Karpas-422 (cell line): ENCODE measurements around the gene TEX261. TPM values are rescaled to one million over a fixed set of nuclear protein-coding genes. Genes with fewer than 3 reads are reported as not detected.

ENCODE experiments used
- DNase-seq: peaks from one replicate; pipeline ENCODE4 v3.0.0-alpha.2; 2015
- H2AFZ ChIP-seq: fragments of 200-600 bp; sonication (generic); 2 replicates; pipeline ENCODE4 v1.6.1; 2014; ENCODE audit warnings: antibody characterized with exemption, low read length, mixed read lengths
- H3K27ac ChIP-seq: fragments of 200-600 bp; sonication (generic); 2 replicates; pipeline ENCODE4 v1.5.1; 2014; ENCODE audit warnings: mild to moderate bottlenecking, low read length, moderate library complexity
- H3K27me3 ChIP-seq: fragments of 200-600 bp; sonication (generic); 2 replicates; pipeline ENCODE4 v1.6.1; 2014; ENCODE audit warnings: low read length, mixed read lengths
- H3K36me3 ChIP-seq: fragments of 200-600 bp; sonication (generic); 2 replicates; pipeline ENCODE4 v1.6.1; 2014; ENCODE audit warnings: low read length, mixed read lengths; ENCODE audit not compliant: insufficient read depth
- H3K4me1 ChIP-seq: fragments of 200-600 bp; sonication (generic); 2 replicates; pipeline ENCODE4 v1.6.1; 2014; ENCODE audit warnings: mild to moderate bottlenecking, low read length, mixed read lengths
- H3K4me2 ChIP-seq: fragments of 200-600 bp; sonication (generic); 2 replicates; pipeline ENCODE4 v1.6.1; 2014; ENCODE audit warnings: low read length, low read depth, mild to moderate bottlenecking; ENCODE audit not compliant: poor library complexity, severe bottlenecking
- H3K4me3 ChIP-seq: fragments of 200-600 bp; sonication (generic); 2 replicates; pipeline ENCODE4 v1.5.1; 2014; ENCODE audit warnings: mild to moderate bottlenecking, antibody characterized with exemption, low read length, mixed read lengths
- H3K79me2 ChIP-seq: fragments of 200-600 bp; sonication (generic); 2 replicates; pipeline ENCODE4 v1.6.1; 2014; ENCODE audit warnings: mild to moderate bottlenecking, low read length, mixed read lengths
- H3K9ac ChIP-seq: fragments of 200-600 bp; sonication (generic); 2 replicates; pipeline ENCODE4 v1.6.0; 2014; ENCODE audit warnings: low read length
- H3K9me2 ChIP-seq: fragments of 200-600 bp; sonication (generic), shearing (Covaris generic); replicated peaks from 2 replicates; pipeline ENCODE4 v1.6.0; 2014; ENCODE audit warnings: mild to moderate bottlenecking, low read length, moderate library complexity; ENCODE audit not compliant: insufficient read depth
- H3K9me3 ChIP-seq: fragments of 300-700, 200-600 bp; sonication (generic); 2 replicates; pipeline ENCODE4 v1.6.1; 2014; ENCODE audit warnings: low read length, mixed read lengths
- H4K20me1 ChIP-seq: fragments of 200-600 bp; sonication (generic); 2 replicates; pipeline ENCODE4 v1.6.1; 2014; ENCODE audit warnings: mild to moderate bottlenecking, antibody characterized with exemption, low read length, low read depth; ENCODE audit not compliant: insufficient read depth
- total RNA-seq: library from RNA; depleted of rRNA; stranded (reverse); fragments of >200 nt; shearing (Covaris generic); gene quantifications from 2 replicates; pipeline ENCODE4 v1.2.3, GENCODE V29; 2014; ENCODE audit warnings: low replicate concordance

TEX261 gene
- total RNA-seq, 1 experiment from 2014 or later: 69.2 TPM

- H3K9ac ChIP-seq: no peak overlapping the region
- no peaks in the 10 kb centered on the region for H3K27me3 ChIP-seq
- no peaks in the 10 kb centered on the region for H3K9me2 ChIP-seq
- no peak for DNase-seq
- no peaks in the 10 kb centered on the region for H4K20me1 ChIP-seq
- no peaks in the 10 kb centered on the region for H3K9me3 ChIP-seq
- H2AFZ ChIP-seq: no peak overlapping the region
- no peak overlapping the region for H3K4me2 ChIP-seq
- H3K79me2 ChIP-seq: peaks cover 25% of the 10 kb centered on the region
- no peak overlapping the region for H3K4me3 ChIP-seq
- peaks cover 6% of the 10 kb centered on the region; the same call in 1 of the 2 replicates for H3K4me1 ChIP-seq
- no peak overlapping the region for H3K27ac ChIP-seq
- peaks cover 38% of the 10 kb centered on the region for H3K36me3 ChIP-seq
Observed at GRCh38 chr2:70987386-70987785, 7.3 kb downstream of the TEX261 start.

GRCh38 chr2:70986499-70987189 is 8.0 kb downstream of the TEX261 start:
- H3K9ac ChIP-seq: no peak overlapping the region
- H3K9me3 ChIP-seq: no peaks in the 10 kb centered on the region
- no peak overlapping the region for H3K27ac ChIP-seq
- H3K9me2 ChIP-seq: no peaks in the 10 kb centered on the region
- H3K27me3 ChIP-seq: no peaks in the 10 kb centered on the region
- H3K79me2 ChIP-seq: peaks cover 17% of the 10 kb centered on the region
- no peak overlapping the region for H3K4me3 ChIP-seq
- H3K4me2 ChIP-seq: no peak overlapping the region
- H2AFZ ChIP-seq: no peak overlapping the region
- peaks cover 35% of the 10 kb centered on the region for H3K36me3 ChIP-seq
- no peak for DNase-seq
- H3K4me1 ChIP-seq: peaks cover 6% of the 10 kb centered on the region; the same call in 1 of the 2 replicates
- no peaks in the 10 kb centered on the region for H4K20me1 ChIP-seq

- H3K4me3 ChIP-seq: no peak overlapping the region
- H3K4me1 ChIP-seq: peaks cover 6% of the 10 kb centered on the region; the same call in 1 of the 2 replicates
- no peak overlapping the region for H3K4me2 ChIP-seq
- H3K9me2 ChIP-seq: no peaks in the 10 kb centered on the region
- H3K27me3 ChIP-seq: no peaks in the 10 kb centered on the region
- H3K9ac ChIP-seq: no peak overlapping the region
- peaks cover 30% of the 10 kb centered on the region for H3K36me3 ChIP-seq
- peaks cover 11% of the 10 kb centered on the region for H3K79me2 ChIP-seq
- H4K20me1 ChIP-seq: no peaks in the 10 kb centered on the region
- DNase-seq: no peak
- no peak overlapping the region for H3K27ac ChIP-seq
- H2AFZ ChIP-seq: no peak overlapping the region
- H3K9me3 ChIP-seq: no peaks in the 10 kb centered on the region
Observed at GRCh38 chr2:70985956-70986355, 8.7 kb downstream of the TEX261 start.

- H3K9ac ChIP-seq: no peak overlapping the region
- no peaks in the 10 kb centered on the region for H3K27me3 ChIP-seq
- H3K9me3 ChIP-seq: no peaks in the 10 kb centered on the region
- H3K4me1 ChIP-seq: peaks cover 6% of the 10 kb centered on the region; the same call in 1 of the 2 replicates
- H3K79me2 ChIP-seq: peaks cover 4% of the 10 kb centered on the region; the same call in 1 of the 2 replicates
- no peaks in the 10 kb centered on the region for H3K9me2 ChIP-seq
- no peak for DNase-seq
- H3K4me2 ChIP-seq: no peak overlapping the region
- H4K20me1 ChIP-seq: no peaks in the 10 kb centered on the region
- no peak overlapping the region for H3K4me3 ChIP-seq
- H3K27ac ChIP-seq: no peak overlapping the region
- no peak overlapping the region for H2AFZ ChIP-seq
- H3K36me3 ChIP-seq: peaks cover 27% of the 10 kb centered on the region
Observed at GRCh38 chr2:70985283-70985688, 9.4 kb downstream of the TEX261 start.

- H3K27me3 ChIP-seq: no peaks in the 10 kb centered on the region
- H4K20me1 ChIP-seq: no peaks in the 10 kb centered on the region
- H3K9ac ChIP-seq: peak overlapping the region; percentile 42; the same call in 1 of the 2 replicates
- no peak overlapping the region for H3K4me3 ChIP-seq
- H3K9me2 ChIP-seq: no peaks in the 10 kb centered on the region
- no peak overlapping the region for H3K4me2 ChIP-seq
- no peak overlapping the region for H2AFZ ChIP-seq
- DNase-seq: peak; percentile 95
- H3K79me2 ChIP-seq: no peaks in the 10 kb centered on the region; the same call in 1 of the 2 replicates
- H3K36me3 ChIP-seq: peaks cover 27% of the 10 kb centered on the region
- H3K27ac ChIP-seq: no peak overlapping the region
- peaks cover 6% of the 10 kb centered on the region; the same call in 1 of the 2 replicates for H3K4me1 ChIP-seq
- no peaks in the 10 kb centered on the region for H3K9me3 ChIP-seq
Observed at GRCh38 chr2:70984576-70985282, 9.9 kb downstream of the TEX261 start.

GRCh38 chr2:70984228-70984575 is 10.5 kb downstream of the TEX261 start:
- peak overlapping the region; percentile 42; the same call in 1 of the 2 replicates for H3K9ac ChIP-seq
- H3K27ac ChIP-seq: no peak overlapping the region
- peaks cover 6% of the 10 kb centered on the region; the same call in 1 of the 2 replicates for H3K4me1 ChIP-seq
- no peak for DNase-seq
- no peak overlapping the region for H3K4me3 ChIP-seq
- no peaks in the 10 kb centered on the region for H4K20me1 ChIP-seq
- H2AFZ ChIP-seq: no peak overlapping the region
- H3K36me3 ChIP-seq: peaks cover 23% of the 10 kb centered on the region
- H3K9me2 ChIP-seq: no peaks in the 10 kb centered on the region
- no peaks in the 10 kb centered on the region for H3K9me3 ChIP-seq
- no peaks in the 10 kb centered on the region for H3K27me3 ChIP-seq
- H3K4me2 ChIP-seq: no peak overlapping the region
- no peaks in the 10 kb centered on the region for H3K79me2 ChIP-seq

GRCh38 chr2:70983506-70984227 is 11.0 kb downstream of the TEX261 start:
- peaks cover 6% of the 10 kb centered on the region; the same call in 1 of the 2 replicates for H3K4me1 ChIP-seq
- H4K20me1 ChIP-seq: no peaks in the 10 kb centered on the region
- no peaks in the 10 kb centered on the region for H3K9me3 ChIP-seq
- H3K27me3 ChIP-seq: no peaks in the 10 kb centered on the region
- H3K79me2 ChIP-seq: no peaks in the 10 kb centered on the region
- DNase-seq: no peak
- H3K9ac ChIP-seq: no peak overlapping the region
- no peak overlapping the region for H3K27ac ChIP-seq
- peaks cover 21% of the 10 kb centered on the region for H3K36me3 ChIP-seq
- no peak overlapping the region for H2AFZ ChIP-seq
- H3K4me3 ChIP-seq: no peak overlapping the region
- no peak overlapping the region for H3K4me2 ChIP-seq
- H3K9me2 ChIP-seq: no peaks in the 10 kb centered on the region

GRCh38 chr2:70982971-70983370 is 11.7 kb downstream of the TEX261 start:
- DNase-seq: no peak
- Histone ChIP-seq H3K27ac (no peak overlapping the region), H2AFZ (no peak overlapping the region), H3K36me3 (peaks cover 19% of the 10 kb centered on the region), H3K9me2 (no peaks in the 10 kb centered on the region), H3K79me2 (no peaks in the 10 kb centered on the region), H3K4me1 (peaks cover 9% of the 10 kb centered on the region), H3K9me3 (no peaks in the 10 kb centered on the region), H3K4me2 (no peak overlapping the region), H3K4me3 (no peak overlapping the region), H3K27me3 (no peaks in the 10 kb centered on the region), H3K9ac (no peak overlapping the region), H4K20me1 (no peaks in the 10 kb centered on the region)
